Keratinocyte (primary cell): ENCODE measurements around the gene NCR2. TPM values are rescaled to one million over a fixed set of nuclear protein-coding genes. Genes with fewer than 3 reads are reported as not detected.

Experiments used
- DNase-seq: peaks from one replicate; pipeline ENCODE4 v3.0.0-alpha.2; 2011; ENCODE audit warnings: low read depth, missing footprints, low spot score
- FAIRE-seq: peaks from 2 replicates; lab custom pipeline; 2011; peaks lifted over from hg19 to GRCh38; lab: Jason Lieb, UNC
- H2AFZ ChIP-seq: 2 replicates; pipeline ENCODE4 v1.6.0; 2012; ENCODE audit warnings: low read length, control low read depth, inconsistent platforms; ENCODE audit not compliant: control insufficient read depth
- H3K27ac ChIP-seq: 2 replicates; pipeline ENCODE4 v1.5.1; 2011; ENCODE audit warnings: low read length; ENCODE audit not compliant: control insufficient read depth, insufficient read depth
- H3K27me3 ChIP-seq: 3 replicates; pipeline ENCODE4 v1.6.0; 2011; ENCODE audit warnings: low read length; ENCODE audit not compliant: control insufficient read depth, insufficient read depth; ENCODE audit errors: extremely low read depth
- H3K36me3 ChIP-seq, 2 experiments: 2 replicates in 1 of 2; 3 replicates in 1 of 2; pipeline ENCODE4 v1.5.1; 2011; ENCODE audit warnings: low read length in 2 of 2, mild to moderate bottlenecking in 1 of 2; ENCODE audit not compliant: control insufficient read depth in 2 of 2, insufficient read depth in 2 of 2; ENCODE audit errors: extremely low read depth in 1 of 2
- H3K4me1 ChIP-seq: 3 replicates; pipeline ENCODE4 v1.5.1; 2011; ENCODE audit warnings: low read length; ENCODE audit not compliant: control insufficient read depth, insufficient read depth; ENCODE audit errors: extremely low read depth
- H3K4me2 ChIP-seq: 3 replicates; pipeline ENCODE4 v1.6.0; 2011; ENCODE audit warnings: low read depth, low read length; ENCODE audit not compliant: control insufficient read depth, insufficient read depth; ENCODE audit errors: extremely low read depth
- H3K4me3 ChIP-seq, 3 experiments: fragments of 200-600 bp in 1 of 3; sonication (generic) in 1 of 3; 2 replicates in 2 of 3; 3 replicates in 1 of 3; pipeline ENCODE4 v1.5.1; 2011 to 2016; ENCODE audit warnings: low read length in 3 of 3, mild to moderate bottlenecking in 3 of 3, control low read depth in 2 of 3, inconsistent platforms in 1 of 3, low read depth in 1 of 3, mixed read lengths in 1 of 3, mixed run types in 1 of 3, moderate library complexity in 1 of 3; ENCODE audit not compliant: control insufficient read depth in 2 of 3, insufficient read depth in 2 of 3; ENCODE audit errors: extremely low read depth in 1 of 3
- H3K79me2 ChIP-seq: 2 replicates; pipeline ENCODE4 v1.6.0; 2012; ENCODE audit warnings: low read length; ENCODE audit not compliant: control insufficient read depth, insufficient read depth
- H3K9ac ChIP-seq: 3 replicates; pipeline ENCODE4 v1.6.0; 2011; ENCODE audit warnings: low read length; ENCODE audit not compliant: control insufficient read depth, insufficient read depth; ENCODE audit errors: extremely low read depth
- H3K9me1 ChIP-seq: 3 replicates; pipeline ENCODE4 v1.6.0; 2011; ENCODE audit warnings: low read length; ENCODE audit not compliant: control insufficient read depth, insufficient read depth; ENCODE audit errors: extremely low read depth
- H3K9me3 ChIP-seq: 2 replicates; pipeline ENCODE4 v1.5.1; 2012; ENCODE audit warnings: low read depth, low read length; ENCODE audit not compliant: control insufficient read depth
- H4K20me1 ChIP-seq: 3 replicates; pipeline ENCODE4 v1.6.0; 2011; ENCODE audit warnings: low read length; ENCODE audit not compliant: control insufficient read depth, insufficient read depth; ENCODE audit errors: extremely low read depth
- EZH2 ChIP-seq: IDR thresholded peaks from one replicate; pipeline ENCODE4 v1.6.1; 2012; ENCODE audit warnings: inconsistent platforms, mild to moderate bottlenecking, low read length, moderate library complexity
- dilution Hi-C: fragments of 300-500 bp; cut with MboI; formaldehyde crosslinking; loops from one replicate; pipeline ENCODE4 v1.7.0; 2020; ENCODE audit warnings: low sequenced_read_pairs; ENCODE audit not compliant: extremely low pct_ligation_motif_present
- polyA plus RNA-seq, 5 experiments: library from polyadenylated mRNA; depleted of rRNA in 3 of 5; stranded (reverse) in 3 of 5; stranded (forward) in 1 of 5; unstranded in 1 of 5; fragments of >200 nt; gene quantifications; 1 replicate in 1 of 5; 2 replicates in 3 of 5; 3 replicates in 1 of 5; pipeline versions ENCODE4 v1.2.1 to v1.2.3, GENCODE V29; 2011 to 2012; ENCODE audit warnings: missing spikeins in 2 of 5, low read depth in 1 of 5, low replicate concordance in 1 of 5
- TF ChIP-seq, protein P1 (sequence below), 3 experiments: IDR thresholded peaks in 1 of 3; conservative IDR thresholded peaks in 1 of 3; optimal IDR thresholded peaks in 1 of 3; 2 replicates in 2 of 3; 3 replicates in 1 of 3; pipeline versions ENCODE3 to v1.5.1; 2011; ENCODE audit warnings: low read length in 3 of 3, mild to moderate bottlenecking in 3 of 3, moderate library complexity in 2 of 3, control low read depth in 1 of 3, inconsistent platforms in 1 of 3; ENCODE audit not compliant: insufficient read depth in 2 of 3; ENCODE audit errors: extremely low read depth in 1 of 3

The NCR2 gene
- polyA plus RNA-seq, 1 donor (not counting 4 experiments of a cell fraction or from before 2014, with no cell fraction given) = not detected

DNA sequence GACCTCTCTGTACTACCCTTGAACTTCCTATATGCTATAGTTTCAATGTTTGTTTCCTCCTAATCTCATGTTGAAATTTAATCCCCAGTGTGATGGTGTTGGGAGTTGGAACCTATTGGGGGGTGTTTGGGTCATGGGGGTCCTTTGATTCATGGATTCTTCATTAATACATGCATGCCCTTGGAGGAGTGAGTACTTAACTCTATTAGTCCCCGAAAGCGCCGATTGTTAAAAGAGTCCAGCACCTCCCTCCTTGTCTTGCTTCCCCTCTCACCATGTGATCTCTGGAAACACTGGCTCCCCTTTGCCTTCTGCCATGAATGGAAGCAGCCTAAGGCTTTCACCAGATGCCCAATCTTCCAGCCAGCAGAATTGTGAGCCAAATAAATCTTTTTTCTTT lies 31.7 kb downstream of the NCR2 start:
- no peak overlapping the region for H3K4me3 ChIP-seq
- H3K9me3 ChIP-seq = no peaks in the 10 kb centered on the region
- no peaks in the 10 kb centered on the region for H4K20me1 ChIP-seq
- H3K4me2 ChIP-seq = no peak overlapping the region
- no peak overlapping the region for H3K9ac ChIP-seq
- no peak for TF ChIP-seq EZH2
- TF ChIP-seq, protein P1, sequence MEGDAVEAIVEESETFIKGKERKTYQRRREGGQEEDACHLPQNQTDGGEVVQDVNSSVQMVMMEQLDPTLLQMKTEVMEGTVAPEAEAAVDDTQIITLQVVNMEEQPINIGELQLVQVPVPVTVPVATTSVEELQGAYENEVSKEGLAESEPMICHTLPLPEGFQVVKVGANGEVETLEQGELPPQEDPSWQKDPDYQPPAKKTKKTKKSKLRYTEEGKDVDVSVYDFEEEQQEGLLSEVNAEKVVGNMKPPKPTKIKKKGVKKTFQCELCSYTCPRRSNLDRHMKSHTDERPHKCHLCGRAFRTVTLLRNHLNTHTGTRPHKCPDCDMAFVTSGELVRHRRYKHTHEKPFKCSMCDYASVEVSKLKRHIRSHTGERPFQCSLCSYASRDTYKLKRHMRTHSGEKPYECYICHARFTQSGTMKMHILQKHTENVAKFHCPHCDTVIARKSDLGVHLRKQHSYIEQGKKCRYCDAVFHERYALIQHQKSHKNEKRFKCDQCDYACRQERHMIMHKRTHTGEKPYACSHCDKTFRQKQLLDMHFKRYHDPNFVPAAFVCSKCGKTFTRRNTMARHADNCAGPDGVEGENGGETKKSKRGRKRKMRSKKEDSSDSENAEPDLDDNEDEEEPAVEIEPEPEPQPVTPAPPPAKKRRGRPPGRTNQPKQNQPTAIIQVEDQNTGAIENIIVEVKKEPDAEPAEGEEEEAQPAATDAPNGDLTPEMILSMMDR (optimal IDR thresholded peaks at IDR 0.05 in 1 of 3, IDR thresholded peaks at IDR 0.05 in 1 of 3, conservative IDR thresholded peaks at IDR 0.05 in 1 of 3; ENCODE audit: extremely low read depth in 1 of 3, insufficient read depth in 2 of 3, low read length in 3 of 3) = no peak
- no peak overlapping the region for H3K27ac ChIP-seq
- peaks cover 14% of the 10 kb centered on the region for H3K27me3 ChIP-seq
- peaks cover 10% of the 10 kb centered on the region for H3K4me1 ChIP-seq
- no peak for FAIRE-seq
- H2AFZ ChIP-seq = no peak overlapping the region
- DNase-seq = no peak
- dilution Hi-C loops = no loop called here
- H3K9me1 ChIP-seq = no peaks in the 10 kb centered on the region
- H3K79me2 ChIP-seq = no peaks in the 10 kb centered on the region
- no peaks in the 10 kb centered on the region for H3K36me3 ChIP-seq

- dilution Hi-C loops = no loop called here
Measured at GRCh38 chr6:41367700-41368099, 32.3 kb downstream of the NCR2 start.

More at GRCh38 chr6:41367700-41368099, 32.3 kb downstream of the NCR2 start:
- TF ChIP-seq EZH2 = no peak
- TF ChIP-seq, protein P1 (optimal IDR thresholded peaks at IDR 0.05 in 1 of 3, IDR thresholded peaks at IDR 0.05 in 1 of 3, conservative IDR thresholded peaks at IDR 0.05 in 1 of 3; ENCODE audit: extremely low read depth in 1 of 3, insufficient read depth in 2 of 3, low read length in 3 of 3) = peak; percentile 84 to 96 (median 87)
- H3K9ac ChIP-seq = no peak overlapping the region
- no peak for FAIRE-seq
- peaks cover 12% of the 10 kb centered on the region for H3K4me1 ChIP-seq
- H3K27me3 ChIP-seq = peaks cover 20% of the 10 kb centered on the region
- H3K9me3 ChIP-seq = no peaks in the 10 kb centered on the region
- no peak overlapping the region for H3K27ac ChIP-seq
- H3K9me1 ChIP-seq = no peaks in the 10 kb centered on the region
- H3K4me3 ChIP-seq = no peak overlapping the region
- no peaks in the 10 kb centered on the region for H4K20me1 ChIP-seq
- no peak overlapping the region for H3K4me2 ChIP-seq
- no peaks in the 10 kb centered on the region for H3K79me2 ChIP-seq
- H2AFZ ChIP-seq = no peak overlapping the region
- no peak for DNase-seq
- no peaks in the 10 kb centered on the region for H3K36me3 ChIP-seq
